Stimulated activated naive CD4-positive, alpha-beta T cell (primary cell): Measurements from ENCODE around the gene HMCN1.
A peak's percentile ranks its signal among the peaks of the same experiment; 100 is the strongest.
"Not testable (repeated sequence)": the region's sequence is repeated elsewhere in the genome, so short reads cannot be mapped to it uniquely, and the experiment has no call there.

Source experiments
- DNase-seq, 6 experiments: peaks; one replicate each; lab custom pipeline; 2025; lab: John Stamatoyannopoulos, UW

Gene HMCN1

DNA sequence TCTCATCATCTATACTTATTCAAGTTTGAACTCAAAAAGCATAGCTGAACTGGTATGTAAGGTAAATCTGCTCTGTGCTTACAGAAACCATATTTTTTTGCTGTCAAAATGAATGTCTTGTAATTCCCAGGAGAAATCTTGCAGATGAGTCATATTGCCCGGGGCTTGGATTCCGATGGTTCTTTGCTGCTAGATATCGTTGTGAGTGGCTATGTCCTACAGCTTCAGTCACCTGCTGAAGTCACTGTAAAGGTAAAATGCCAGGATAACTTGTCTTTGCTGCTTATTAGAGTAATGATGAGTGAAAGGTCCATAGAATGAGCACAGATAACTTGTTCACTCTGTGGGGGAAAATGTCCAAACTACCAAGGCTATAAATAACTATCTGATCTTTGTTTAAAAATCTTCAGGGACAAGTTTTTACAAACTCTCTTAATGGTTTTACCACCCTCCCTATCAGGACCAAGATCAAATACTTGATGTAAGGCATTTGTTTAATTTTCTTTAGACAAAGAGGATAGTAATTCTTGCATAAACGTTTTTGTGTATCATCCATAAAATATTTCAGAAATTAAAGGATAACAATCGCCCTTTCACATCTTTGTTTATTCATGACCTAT, 418.5 kb downstream of the HMCN1 start:
- DNase-seq, result no peak

DNA sequence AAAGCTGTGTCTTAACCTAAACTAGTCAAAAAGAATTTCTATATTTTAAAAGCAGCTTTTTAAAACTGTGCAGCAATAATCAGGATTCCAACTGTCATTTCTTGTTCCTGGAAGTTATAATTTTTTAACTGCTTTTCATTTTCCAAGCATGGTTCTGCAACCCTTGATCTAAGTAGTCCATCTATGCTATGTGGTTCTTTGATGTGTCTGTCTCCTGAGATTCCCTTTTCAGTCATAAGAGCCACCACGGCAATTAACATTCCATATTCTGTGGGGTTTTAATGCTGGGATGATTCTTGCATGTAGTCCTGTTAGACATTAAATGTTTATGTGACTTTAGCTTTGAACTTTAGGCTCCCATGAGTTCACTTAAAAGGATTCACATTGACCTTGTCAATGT, 420.5 kb downstream of the HMCN1 start:
- DNase-seq, result no peak

DNA sequence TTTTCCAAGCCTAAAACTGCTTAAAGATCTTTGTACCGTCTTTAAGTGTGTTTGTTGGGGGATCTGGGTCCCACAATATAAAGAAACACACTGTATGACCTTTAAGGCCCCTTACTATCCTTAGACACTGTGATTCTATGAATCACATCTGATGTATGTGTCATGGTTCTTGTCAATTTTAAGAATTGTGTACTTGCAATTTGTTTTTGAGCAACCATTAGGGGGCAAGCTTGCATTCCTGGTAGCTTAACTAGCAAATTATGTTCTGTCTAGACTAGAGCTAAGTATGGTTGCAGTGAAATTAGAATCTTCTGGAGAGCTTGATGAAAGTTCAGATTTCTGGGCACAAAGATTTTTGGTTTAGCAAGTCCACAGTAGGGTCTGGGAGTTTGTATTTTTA, 421.4 kb downstream of the HMCN1 start:
- peak in 1 of 6 experiments; percentile 10 for DNase-seq

DNA sequence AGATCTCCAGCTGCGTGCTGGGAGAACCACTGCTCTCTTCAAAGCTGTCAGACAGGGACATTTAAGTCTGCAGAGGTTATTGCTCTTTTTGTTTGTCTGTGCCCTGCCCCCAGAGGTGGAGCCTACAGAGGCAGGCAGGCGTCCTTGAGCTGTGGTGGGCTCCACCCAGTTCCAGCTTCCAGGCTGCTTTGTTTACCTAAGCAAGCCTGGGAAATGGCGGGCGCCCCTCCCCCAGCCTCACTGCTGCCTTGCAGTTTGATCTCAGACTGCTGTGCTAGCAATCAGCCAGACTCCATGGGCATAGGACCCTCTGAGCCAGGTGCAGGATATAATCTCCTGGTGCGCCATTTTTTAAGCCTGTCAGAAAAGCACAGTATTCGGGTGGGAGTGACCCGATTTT, 428.7 kb downstream of the HMCN1 start:
- DNase-seq, result not testable (repeated sequence)

DNA sequence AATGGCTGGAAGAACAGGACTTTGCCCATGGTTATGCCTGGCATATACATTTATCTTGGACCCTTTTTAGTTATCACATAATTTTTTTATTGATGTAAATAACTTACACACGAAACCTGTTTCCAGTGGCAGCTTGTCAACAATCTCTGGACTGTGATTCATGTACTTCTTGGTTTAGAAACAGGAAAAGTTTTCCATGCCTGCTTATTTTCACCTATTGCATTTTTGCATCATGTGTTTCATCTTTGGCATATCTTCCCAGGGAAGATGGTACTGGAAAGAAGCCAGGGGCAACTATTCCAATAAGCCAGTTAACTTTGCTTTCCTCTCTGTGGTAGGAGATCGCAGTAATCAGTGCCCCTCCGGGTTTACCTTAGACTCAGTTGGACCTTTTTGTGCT, 430.6 kb downstream of the HMCN1 start:
- no peak for DNase-seq

DNA sequence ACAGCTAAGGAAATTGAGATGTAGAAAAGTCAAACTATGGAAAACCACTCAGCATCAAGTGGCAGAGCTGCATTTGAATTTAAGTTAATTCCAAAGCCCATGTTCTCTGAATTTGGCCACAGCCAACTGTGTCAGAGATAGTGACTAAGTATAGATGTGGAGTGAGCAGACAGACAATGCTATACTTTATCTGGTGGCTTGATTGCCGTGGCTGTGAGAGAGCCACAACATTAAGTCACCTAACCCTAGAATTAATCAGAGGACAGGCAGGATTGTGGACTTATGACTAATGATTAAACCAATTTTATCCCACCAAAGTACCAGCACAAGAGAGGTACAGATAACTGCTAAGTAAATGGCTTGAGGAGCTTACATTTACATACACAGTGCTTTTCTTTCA, 431.1 kb downstream of the HMCN1 start:
- DNase-seq, result no peak

DNA sequence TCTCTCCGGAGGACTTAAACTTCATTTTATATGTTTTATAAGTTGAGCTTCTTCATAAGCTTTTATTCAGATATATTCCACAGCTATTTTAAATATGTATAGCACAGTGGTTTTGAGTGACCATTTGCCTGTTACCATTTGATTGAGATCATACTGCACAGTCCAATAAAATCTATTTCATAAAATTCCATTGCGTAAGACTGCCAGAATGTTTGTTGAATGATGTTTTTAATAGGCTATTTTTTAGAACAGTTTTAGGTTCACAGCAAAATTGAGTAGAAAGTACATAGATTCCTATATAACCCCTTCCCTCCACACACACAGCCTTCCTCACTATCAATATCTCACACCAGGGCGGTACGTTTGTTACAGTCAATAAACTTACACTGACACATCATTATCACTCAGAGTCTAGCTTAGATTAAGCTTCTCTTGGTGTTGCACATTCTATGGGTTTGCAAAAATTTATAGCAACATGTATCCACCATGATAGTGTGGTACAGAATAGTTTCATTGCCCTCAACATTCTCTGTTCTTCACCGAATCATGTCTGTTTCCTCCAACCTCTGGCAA, 433.0 kb downstream of the HMCN1 start:
- DNase-seq, result no peak

DNA sequence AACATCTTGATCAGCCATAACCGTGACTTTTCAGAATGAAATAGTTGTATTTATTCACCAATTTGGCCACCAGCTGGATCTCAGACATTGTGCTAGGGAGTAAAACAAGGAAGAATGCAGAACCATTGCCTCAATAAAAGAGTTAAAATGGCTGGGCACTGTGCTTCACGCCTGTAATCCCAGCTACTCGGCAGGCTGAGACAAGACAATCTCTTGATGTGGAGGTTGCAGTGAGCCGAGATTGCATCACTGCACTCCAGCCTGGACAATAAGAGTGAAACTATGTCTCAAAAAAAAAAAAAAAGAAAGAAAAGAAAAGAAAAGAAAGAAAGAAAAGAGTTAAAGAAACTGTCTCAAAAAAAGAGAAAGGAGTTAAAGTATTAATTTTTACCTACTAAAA, 441.4 kb downstream of the HMCN1 start:
- no peak for DNase-seq

DNA sequence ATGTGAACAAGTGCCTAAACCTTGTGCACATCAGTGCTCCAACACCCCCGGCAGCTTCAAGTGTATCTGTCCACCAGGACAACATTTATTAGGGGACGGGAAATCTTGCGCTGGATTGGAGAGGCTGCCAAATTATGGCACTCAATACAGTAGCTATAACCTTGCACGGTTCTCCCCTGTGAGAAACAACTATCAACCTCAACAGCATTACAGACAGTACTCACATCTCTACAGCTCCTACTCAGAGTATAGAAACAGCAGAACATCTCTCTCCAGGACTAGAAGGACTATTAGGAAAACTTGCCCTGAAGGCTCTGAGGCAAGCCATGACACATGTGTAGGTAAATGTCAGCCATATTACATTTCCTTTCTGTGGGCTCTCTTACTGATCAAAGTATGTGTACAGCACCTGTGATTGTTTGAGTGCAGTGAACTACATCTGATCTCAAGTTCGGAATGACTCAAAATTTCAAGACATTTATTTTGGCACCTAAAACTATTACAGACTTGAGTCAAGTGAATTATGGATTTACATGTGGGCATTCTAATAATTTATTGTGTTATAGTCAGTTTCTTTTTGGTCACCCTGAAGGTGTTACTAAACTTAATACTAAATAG, 444.3 kb downstream of the HMCN1 start:
- no peak for DNase-seq

DNA sequence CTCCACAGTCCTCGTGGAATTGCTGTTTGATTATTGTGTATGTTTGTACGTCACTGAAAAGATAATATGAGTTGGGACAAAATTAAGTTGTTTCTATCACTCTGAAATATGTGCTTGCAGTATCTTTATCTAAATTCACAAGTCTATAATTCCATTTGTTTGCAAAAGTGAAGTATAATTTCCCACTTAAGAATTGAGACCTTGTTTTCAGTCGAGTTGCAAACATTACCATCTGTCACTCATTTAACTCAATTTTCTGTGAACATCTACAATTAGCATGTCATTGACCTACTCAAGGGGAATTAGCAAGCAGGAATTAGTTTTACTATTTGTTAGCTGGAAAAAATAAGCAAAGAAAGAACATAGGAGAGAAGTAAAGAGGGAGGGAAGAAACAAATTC, 445.0 kb downstream of the HMCN1 start:
- DNase-seq, result no peak

DNA sequence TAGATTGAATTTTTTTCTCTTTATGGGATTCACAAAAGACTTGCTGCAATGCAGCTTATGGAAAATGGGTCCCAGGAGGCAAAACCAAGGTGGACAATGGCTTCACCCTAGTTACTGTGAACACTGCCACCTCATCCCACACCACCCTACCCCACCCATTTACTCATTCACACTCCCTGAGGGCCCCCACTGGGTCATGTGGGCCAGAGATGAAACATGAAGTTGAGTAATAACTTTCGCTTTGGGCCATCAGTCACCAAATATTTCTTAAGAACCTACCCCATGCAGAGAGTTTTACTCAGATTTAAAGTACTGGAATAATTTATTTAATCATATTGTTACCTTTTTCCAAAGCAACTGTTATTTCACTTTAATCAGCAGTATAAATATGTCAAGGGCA, 449.0 kb downstream of the HMCN1 start:
- DNase-seq, result no peak

DNA sequence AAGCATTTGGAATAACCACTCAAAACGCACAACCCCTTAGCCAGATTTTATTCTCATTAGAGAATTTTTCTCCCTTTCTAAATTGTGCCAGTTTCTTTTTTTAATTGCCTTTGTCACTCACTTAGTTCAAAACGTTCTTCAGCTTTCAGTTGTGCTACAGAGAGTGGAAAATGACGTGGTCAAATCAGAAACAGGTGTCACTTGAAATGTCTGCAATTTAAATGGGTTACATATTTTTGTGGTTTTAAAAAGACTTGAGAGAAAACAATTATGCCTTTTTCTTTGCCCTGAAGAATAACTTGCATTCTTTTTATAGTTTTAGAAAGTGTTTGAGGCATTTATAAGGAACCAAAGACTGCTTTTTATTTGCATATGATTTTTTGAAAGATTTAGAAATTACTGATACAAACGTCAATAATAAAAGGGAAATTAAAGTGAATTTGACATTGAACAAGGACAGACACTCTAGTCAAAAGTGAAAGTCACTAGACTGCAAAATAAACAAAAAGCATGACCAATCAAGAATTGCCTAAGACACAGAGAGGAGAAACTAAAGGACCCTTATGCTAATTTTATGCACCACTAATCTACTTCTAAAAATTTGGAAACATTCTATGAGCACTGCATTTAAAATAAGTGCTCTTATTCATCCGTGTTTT, 449.9 kb downstream of the HMCN1 start:
- no peak for DNase-seq

DNA sequence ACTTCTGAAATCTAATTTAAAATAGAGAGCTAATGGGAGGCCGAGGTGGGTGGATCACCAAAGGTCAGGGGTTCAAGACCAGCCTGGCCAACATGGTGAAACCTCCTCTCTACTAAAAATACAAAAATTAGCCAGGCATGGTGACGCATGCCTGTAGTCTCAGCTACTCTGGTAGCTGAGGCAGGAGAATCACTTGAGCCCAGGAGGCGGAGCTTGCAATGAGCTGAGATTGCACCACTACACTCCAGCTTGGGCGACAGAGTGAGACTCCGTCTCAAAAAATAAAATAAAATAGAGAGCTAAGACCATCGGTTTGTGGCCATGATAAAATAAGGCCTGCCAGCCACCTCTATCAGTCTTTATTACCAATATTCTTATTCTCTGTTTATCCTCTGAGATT, 452.1 kb downstream of the HMCN1 start:
- not testable (repeated sequence) for DNase-seq

DNA sequence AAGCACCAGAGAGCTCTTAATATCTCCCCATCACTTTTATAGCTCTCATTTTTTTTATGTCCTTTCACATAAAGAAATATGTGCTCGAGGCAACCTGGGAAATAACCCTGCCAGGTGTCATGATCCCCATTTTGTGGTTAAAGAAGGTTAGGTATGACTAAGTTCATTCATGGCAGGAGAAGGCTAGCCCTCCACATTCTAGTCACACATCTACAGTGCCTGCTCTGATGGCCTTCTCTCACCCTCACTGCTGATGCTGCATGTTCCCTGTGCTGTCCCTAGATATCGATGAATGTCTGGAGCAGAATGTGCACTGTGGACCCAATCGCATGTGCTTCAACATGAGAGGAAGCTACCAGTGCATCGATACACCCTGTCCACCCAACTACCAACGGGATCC, 453.4 kb downstream of the HMCN1 start:
- no peak for DNase-seq

DNA sequence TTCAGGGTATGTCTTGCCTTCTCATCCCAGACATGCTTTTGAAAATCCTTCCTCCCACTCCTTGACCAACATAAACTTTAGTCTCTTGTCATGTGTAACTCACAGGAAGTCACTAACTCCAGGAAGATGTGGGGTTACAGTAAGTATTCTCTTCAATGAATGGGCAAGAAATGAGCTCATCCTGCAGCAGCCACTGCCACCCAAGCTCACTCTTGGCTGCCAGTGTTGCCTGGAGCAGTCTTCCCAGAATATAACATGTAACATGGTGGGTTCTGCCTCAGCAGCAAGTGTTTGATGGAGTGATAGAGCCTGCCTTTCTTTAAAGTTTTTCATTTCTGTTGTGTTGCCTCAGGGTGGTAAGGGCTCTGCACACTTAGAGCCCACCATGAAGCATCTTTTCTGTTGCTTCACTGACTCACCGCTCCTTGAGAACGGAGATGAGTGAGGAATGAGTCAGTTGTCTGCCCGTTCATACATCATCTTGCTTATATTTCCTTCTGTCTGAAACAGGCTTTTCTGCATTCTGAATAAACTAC, 453.9 kb downstream of the HMCN1 start:
- DNase-seq, result no peak

DNA sequence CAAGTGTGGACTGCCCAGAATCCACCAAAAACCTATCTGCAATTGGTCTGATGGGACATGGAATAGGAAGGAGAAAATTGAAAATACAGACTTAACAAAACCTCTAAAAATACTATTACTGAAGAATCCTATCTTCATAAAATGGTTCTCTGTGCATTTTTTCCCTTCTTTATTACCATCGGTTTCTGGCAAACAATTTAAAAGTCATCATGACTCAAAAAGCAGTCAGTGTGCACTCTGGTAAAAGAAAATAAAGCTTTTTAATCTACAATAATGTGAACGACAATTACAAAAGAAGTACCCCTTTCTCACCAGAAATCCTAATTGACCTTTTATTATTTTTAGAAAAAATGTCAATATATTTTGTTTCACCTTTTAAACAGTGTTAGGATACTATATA, 454.5 kb downstream of the HMCN1 start:
- DNase-seq, result no peak

DNA sequence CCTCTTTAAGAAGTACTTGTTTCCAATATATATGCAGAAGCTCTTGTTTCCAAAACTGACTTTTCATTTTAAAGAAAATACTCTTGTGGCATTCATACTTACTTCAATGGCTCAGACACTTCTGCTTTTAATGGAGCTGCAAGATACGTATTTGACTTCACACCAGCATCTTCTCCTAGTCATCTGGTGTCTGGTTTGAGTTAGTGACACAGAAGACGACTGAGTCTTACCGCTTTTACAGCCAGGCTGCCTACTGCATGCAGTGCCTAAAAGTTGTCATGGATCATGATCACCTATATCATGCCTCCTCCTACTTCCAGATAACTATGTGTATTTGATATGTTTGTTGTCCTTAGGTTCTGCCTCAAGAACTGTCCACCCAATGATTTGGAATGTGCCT, 455.0 kb downstream of the HMCN1 start:
- DNase-seq, result no peak

DNA sequence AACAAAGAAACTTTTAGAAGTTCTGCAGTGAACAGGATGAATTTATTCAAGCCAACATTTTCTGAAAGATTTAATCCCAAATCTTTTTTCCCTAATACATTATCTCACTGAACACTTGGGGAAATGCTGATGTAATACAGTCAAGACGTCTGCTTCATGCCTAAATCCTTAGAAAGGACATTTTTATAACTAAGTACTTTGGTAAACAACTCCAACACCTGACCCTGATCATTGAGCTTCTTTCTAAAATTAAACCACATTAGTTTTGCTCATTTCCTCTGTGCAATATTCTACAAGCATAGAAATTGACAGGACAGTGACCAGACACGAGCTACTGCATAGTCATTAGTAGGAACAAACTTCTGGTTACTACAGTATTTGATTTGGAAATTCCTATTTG, 457.3 kb downstream of the HMCN1 start:
- DNase-seq, result no peak

DNA sequence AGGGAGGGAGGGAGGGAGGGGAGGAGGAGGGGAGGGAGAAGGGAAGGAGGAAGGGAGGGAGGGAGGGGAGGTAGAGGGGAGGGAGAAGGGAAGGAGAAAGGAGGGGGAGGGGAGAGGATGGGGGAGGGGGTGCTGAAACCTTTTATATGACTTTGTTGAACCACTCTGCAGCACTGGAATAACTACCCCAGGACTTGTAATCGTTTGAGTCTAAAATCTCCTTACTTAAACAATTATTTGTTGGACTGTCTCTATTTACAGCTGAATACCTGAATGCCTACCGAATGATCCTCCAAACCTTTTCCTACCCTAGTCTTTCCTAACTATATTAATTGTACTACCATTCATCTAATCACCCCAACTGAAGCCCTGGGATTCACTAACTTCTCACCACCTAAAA, 459.0 kb downstream of the HMCN1 start:
- no peak for DNase-seq

DNA sequence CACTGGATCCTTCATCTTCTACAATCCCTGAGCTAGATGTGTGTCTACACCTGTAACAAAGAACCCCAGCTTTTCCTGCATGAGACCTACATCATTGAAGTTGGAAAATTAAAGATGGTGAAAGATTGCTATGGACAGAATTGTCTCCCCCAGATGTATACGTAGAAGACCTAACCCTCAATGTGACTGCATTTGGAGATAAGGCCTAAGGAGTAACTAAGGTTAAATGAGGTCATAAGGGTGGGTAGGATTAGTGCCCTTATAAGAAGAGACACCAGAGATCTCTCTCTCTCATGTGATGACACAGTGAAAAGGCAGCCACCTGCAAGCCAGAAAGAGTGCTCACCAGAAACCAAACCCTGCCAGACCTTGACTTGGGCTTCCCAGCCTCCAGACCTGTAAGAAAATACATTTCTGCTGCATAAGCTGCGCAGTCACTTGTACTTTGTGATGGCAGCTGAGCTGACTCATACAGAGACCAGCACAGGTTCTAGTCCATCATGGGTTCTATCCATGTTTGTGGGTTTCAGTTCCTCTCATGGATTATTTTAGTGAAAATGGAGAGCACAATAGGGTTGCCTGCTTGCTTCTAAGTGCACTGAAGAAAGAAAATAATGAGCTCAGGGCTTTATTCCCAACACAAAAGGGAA, 460.0 kb downstream of the HMCN1 start:
- no peak for DNase-seq

DNA sequence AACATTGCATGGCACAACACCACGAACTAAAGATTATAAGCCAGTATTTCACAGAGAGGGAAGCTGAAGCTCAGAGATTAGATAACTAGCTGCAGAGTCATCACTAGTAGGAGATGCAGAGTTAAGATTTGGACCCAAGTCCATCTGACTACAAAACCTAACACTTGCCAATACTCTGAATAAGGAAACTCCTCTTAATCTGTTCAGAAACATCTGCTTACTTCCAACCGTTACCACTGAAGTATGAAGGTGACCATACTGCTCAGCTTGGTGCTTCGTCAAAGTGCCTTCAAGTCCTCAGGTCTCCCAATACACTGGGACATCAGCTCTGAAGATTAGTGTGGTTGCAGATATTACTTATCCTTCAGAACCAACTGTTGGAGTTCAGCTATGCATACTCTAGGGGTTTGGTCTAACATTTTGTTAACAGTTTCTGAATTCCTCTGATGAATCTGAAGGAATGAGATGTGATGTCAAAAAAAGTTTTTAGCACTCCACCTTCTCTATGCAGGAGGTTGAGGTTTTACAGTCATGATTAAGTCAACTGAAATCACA, 461.3 kb downstream of the HMCN1 start:
- no peak for DNase-seq

DNA sequence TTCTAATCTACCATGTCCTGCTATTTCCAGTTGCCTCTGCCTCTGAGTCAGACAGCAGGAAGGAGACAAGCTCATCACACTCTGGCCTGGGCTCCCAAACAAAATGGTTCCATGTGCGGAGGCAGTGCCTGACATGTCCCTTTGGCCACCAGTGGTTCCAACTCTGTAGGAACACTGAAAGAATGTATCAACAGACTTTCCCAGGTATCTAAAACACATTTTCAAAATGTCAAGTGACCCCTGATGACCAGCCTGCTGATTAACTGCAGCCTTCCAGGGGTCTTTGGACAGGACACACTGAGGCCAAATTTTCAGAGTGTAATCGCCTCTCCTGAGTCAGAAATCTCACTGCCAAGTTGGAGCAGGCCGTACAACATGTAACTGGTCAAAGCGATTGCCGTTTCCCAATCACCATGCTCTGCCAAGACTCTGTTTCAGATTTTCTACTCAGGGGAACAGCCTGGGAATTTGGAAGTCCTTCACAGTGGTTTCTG, 468.1 kb downstream of the HMCN1 start:
- no peak for DNase-seq
